Forelimb muscle (tissue), 1 donor: Measurements from ENCODE around the gene ERC2. TPM values are rescaled to one million over a fixed set of nuclear protein-coding genes. Genes with fewer than 3 reads are reported as not detected.

Experiments
- DNase-seq: peaks from one replicate; pipeline ENCODE4 v3.0.0-alpha.2; 2013; ENCODE audit warnings: low read depth
- polyA plus RNA-seq: library from polyadenylated mRNA; unstranded; fragments of 120-200 nt; gene quantifications from one replicate; pipeline ENCODE4 v1.2.1, GENCODE V29; 2013; ENCODE audit not compliant: insufficient read length

Gene ERC2
- polyA plus RNA-seq, 1 donor: 1.2 TPM

DNA sequence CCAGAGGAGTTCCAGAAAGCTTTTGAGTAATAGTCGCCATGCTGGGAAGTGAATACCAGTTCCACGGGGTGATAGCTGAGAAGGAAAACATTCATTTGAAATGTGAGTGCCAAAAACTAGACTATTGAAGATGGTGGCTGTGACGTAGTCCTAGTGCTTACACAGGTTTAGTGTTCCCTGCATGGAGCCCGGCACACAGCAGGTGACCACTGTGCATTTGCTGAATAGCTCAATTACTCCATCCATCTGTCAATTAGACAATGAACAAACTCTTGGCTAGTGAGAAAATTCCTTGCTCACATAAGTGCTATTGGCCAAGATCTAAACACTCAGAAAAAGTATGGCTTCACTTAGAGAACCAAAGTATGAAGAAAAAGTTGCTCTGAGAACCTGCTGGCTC, 533.0 kb downstream of the ERC2 start:
- DNase-seq: no peak

DNA sequence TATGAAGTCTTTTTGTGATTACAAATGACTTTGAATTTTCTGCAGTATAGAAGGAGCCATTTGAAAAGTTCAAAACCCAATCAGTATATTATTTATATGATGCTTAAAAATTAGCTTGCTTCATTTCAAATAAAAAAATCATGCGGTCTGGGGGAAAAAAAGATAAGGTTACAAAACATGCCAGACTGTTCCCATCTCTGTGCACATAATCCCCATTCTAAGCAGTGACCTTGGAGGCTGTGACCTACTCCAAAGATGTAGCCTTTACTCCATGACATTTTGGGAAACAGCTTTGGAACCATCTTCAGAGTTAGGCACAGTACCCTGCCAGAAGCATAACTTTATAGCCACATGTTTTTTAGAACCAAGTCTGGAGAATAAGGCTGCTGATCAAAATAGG, 533.5 kb downstream of the ERC2 start:
- no peak for DNase-seq

DNA sequence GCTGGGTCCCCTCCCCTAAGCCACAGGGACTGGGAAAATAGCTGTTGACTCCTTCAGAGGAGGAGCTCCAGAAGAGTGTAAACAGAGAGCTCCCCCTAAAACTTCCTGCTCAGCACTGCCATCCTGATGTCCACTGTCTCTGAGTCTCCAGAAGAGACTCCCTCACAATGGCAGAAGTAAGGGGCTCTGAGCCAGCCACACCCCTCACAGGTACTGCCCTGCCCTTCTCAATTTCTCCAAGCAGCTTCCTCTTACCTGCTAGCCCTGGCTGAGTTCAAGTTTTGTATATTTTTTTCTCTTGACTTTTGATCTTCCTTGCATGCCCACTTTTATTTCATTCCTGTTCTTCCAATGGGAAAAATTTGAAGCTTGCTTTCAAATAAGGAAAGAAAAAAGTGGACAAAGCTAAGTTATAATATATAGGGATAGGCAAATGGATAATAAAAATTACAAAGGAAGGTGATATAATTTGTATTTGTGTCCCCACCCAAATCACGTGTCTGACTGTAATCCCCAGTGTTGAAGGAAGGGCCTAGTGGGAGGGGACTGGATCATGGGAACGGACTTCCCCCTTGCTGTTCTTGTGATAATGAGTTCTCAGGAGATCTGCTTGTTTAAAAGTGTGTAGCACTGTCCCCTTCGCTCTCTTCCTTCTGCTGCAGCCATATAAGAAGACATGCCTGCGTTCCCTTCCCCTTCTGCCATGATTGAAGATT, 539.0 kb downstream of the ERC2 start:
- DNase-seq: no peak

DNA sequence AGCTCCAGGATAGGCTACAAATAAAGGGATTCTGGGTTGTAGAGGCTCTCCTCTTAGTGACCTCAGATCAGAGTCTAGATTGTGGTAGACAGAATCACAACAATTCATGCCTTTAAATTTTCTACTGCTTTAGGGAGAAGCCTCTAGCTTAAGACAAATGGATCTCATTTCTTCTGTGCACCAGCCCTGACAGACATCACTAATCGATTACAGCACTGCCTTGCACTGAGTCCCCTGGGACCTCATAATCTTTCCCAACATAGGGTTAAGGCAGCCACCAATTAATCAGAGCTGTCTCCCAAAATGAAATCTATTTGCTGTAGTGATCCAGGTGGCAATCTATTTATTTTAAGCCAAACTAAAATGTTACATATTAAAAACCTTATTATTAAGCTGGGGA, 544.6 kb downstream of the ERC2 start:
- DNase-seq: no peak

DNA sequence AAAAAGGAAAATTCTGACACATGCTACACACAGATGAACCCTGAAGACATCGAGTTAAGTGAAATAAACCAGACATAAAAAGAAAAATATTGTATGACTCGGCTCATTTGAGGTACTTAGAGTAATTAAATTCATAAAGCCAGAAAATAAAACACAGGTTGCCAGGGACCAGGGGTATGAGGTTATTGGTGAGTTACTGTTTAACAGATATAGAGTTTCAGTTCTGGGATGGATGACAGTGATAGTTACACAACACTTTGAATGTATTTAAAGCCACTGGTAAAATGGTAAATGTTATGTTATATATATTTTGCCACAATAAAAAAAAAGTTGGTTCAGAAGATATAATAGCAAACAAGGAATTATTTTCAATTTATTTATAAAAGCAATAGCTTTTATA, 545.1 kb downstream of the ERC2 start:
- DNase-seq: no peak

DNA sequence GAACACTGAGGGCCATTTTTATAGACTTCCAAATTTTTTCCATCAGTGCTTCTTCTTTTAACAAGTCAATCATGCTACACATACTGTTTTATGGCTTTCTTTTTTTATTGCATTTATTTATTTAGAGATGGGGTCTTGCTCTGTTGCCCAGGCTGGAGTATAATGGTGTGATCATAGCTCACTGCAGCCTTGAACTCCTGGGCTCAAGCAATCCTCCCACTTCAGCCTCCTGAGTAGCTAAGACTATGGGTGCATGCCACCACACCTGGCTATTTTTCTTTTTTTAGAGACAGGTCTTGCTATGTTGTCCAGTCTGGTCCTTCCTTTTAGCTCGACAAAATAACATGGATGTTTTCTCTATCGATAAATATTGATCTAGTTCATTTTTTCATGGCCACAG, 555.4 kb downstream of the ERC2 start:
- DNase-seq: no peak

DNA sequence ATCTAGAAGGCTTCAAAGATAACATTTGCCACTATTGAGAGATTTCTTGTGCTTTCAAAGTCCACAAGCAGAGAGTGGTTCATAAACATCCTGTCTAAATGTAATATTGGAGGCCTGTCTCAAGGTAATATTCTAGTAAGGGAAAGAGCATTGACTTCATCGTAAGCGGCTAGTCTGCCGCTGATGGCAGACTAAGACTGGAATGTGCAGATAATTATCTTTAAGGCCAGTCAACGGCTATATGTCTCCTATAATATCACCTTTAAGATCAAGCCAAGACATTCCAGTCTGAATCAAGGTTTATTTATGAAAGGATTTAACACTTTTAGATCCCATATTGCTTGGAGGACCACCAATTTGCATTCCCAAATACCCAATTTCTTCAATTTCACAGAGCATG, 557.0 kb downstream of the ERC2 start:
- DNase-seq: no peak

DNA sequence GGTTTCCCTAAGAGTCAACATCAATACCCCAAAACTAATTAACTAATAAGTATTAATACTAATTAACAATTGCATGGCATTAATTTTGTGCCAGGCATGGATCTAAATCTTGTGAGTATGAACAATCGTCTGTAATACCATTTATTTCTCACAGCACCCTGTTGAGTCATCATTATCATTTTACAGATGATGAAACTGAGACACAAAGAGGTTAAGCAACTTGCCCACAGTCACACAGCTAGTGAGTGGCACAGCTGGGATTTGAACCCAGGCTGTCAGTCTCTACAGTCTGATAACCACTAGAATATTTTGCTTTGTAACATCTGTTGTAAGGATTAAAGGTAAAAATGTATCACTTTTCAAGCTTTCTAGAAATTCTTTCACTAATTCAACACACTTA, 557.7 kb downstream of the ERC2 start:
- DNase-seq: no peak

DNA sequence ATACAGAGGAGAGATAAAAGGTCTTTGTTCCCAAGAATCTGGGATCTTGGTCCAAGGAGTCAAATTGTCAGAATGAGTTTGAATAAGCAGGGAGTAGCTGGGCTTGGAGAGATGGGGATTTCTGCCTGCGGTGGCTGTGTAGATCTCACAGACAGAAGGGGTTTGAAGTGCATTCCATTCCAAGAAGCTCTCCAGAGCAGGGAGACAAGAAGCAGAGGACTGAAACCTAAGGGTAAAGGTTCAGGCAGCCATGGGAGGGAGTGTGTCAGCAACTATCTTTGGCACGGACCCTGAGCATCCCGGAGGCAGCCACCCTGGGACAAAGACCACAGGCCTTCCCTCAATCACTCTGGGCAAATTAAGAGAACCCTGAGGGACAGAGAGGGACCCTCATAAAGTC, 558.9 kb downstream of the ERC2 start:
- no peak for DNase-seq

DNA sequence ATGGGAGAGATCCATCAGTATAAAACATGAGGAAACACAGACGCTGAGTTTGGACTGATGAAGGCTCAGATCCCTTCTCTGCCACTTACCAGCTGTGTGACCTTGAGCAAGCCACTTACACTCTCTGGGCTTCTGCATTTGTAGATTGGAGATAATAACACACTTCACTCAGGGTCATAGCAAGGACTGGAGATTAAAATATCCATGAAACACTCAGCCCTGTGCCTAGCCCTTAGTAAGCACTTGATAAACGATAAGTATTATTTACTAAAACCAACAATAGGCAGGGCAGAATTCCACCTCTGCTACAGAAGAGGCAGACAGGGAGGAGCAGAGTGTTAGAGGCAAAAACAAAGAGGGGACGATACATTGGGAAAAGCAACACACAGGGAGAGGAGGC, 560.7 kb downstream of the ERC2 start:
- DNase-seq: no peak

DNA sequence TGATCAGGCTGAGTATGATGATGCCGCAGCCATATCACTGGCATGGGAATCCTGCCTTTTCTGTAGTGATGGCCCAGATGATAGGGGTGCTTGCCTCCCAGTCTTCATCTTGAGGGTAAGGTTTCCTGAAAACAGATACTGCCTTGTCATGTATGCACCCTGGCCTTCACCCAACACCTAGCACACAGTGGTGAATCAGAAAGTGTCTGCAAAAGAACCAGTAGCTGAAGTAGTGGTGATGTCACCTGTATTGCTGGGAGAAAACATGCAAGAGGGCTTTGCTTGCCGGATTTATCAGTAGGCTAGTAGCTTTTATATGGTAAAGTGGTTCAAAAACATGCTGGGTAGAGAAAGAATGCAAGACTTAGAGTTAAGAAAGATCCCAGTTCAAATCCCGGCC, 561.4 kb downstream of the ERC2 start:
- DNase-seq: no peak

DNA sequence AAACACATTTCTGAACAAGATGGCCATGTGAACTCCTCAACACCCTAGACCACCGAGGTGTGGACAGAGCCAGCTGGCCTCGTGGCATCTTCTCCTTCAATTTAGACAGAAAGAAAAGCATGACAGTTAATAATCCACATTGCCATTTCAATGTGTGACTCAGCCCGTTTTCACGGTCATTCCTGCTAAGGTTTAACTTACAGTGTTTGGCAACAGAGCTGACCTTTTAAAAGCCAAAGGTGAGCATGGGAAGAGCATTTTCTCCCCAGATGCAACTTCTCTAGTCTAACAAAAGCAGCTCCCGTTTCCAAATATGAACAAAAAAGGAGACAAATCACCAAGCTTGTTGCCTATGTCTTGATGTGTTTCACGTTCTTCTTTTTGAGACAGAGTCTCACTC, 563.6 kb downstream of the ERC2 start:
- no peak for DNase-seq

DNA sequence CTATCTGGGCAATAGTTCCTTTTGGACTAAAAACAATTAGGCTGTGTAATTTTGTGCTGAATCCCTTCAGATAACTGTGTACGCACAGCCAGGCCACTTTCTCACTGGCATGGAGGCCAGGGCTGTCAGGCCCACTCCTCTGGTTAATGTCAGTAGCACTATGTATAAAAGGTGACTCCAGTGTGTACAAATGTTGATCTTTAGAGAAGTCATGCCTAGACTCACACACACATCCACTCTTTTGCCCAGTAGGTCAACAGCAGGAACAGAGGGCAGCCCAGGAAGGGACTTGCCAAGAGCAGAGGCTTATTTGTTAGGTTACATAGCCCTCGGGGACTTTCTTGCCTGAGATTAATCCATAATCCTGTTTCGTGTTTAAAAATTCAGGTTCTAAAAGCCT, 564.6 kb downstream of the ERC2 start:
- no peak for DNase-seq

DNA sequence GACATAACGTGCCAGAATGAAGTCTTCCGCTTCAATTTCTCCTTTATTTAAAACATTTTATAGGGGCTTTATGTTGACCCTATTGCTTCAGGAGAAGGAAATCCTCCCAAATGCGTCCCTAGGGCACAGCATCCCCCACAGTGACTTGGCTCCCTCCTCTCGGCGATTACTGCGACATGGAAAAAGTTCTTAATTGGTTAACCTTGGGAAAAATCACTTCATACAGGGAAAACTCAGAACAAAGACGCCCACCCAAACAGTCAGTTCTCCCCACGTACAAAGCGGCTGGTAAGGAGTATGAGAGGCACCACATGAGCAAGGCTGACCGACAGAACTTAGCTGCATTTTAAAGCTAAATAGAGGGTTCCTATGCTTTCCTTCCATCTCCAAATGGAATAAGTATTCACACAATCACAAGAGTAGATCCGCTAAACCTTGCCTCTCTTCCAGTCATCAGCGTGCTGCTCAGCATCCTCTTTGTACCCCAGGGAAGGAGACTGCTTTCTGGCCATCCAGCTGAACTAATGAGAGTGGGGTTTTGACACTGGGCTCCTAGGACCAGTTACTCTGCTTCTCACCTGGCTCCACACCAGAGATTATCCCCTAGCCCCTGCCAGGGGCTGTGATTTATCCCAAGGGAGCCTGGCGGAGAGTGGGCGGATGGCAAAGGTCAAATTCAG, 565.9 kb downstream of the ERC2 start:
- no peak for DNase-seq

DNA sequence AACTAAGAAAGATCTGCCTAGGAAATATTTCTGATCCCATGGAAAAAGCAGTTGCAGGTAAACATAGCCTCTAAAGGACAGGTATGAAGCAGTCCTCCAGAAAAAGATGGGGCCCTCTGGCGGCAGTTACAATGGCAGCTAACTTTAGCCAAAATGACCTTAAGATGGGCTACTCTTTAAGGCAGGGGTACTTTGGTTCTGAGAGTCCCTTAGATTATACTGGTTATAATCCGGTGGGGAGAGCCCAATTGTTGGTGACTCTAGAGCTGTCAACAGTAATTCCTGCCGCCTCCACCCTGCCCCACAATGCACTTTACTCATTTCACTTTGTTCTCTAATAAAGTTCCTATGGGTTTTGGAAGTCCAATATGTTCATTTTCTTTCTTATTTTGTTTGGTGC, 568.4 kb downstream of the ERC2 start:
- no peak for DNase-seq

DNA sequence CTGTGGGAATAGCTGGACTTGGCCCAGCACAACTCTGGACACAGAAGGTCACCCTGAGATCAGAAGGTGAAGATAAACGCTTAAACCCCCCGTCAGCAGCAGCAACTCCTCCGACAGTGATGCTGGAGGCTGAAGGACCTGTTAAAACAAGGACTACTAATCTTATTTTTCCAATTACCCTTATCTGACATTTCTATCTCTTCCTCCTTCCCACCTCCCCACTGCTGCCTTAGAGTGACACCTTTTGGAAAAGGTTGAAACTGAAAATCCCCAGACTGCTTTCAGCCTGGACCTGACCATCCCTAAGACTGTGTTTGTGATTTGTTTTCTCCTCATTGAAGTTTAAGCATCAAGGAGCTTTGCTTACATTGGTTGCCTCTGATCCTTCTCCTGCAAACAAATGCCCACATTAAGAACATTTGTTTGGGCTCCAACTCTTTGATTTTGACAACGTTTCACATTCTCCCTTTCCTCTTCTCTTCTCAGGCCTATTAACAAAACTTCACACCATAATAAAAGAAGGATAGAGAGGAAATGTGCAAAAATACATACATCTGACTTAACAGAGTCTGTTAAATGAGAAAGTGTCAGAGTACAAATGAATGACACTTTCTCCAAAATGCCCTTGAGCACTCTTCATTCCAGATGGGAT, 570.6 kb downstream of the ERC2 start:
- no peak for DNase-seq

DNA sequence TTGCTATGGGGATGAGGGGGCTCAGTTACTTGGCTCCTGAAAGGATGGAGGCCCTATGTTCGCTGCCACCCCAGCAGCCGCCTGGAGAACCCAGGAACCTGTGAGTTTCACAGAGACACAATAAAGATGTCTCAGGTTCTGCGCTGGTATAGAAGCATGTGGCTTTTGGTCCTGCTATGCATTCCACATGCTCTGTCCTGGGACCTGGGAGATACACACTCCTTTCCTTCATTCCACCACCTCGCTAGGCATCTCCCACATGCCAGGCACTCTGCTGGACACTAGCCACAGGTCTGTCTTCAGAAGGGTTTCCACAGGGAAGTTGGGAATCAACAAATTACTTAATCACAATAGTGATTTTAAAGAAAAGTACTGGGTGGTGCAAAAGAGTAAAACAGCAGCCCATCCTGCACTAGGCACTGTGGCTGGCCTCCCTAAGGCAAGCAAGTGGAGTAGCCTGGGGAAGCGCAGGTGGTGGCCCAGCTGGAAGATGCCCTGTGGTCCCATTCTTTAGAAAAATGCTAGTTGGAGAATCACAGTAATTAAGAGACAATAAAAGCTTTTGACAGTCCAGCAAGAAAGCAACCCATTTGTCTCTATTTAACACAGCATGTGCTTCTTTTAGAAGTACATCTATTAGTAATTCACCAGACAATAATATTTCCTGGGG, 572.2 kb downstream of the ERC2 start:
- no peak for DNase-seq

DNA sequence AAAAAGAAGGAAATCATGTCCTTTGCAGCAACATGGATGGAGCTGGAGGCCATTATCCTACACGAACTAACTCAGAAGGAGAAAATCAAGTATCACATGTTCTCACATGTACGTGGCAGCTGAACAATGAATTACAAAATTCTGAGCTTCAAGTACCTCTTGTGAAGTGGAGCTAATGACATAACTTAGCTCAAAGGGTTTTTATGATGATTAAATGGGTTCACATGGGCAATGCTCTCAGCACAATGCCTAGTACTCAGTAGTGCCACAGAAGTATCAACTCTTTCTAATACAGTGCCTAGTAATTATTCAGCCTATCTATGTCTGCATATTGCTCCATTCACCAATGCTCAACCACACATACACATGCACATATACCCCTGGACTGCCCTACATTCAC, 573.7 kb downstream of the ERC2 start:
- no peak for DNase-seq

DNA sequence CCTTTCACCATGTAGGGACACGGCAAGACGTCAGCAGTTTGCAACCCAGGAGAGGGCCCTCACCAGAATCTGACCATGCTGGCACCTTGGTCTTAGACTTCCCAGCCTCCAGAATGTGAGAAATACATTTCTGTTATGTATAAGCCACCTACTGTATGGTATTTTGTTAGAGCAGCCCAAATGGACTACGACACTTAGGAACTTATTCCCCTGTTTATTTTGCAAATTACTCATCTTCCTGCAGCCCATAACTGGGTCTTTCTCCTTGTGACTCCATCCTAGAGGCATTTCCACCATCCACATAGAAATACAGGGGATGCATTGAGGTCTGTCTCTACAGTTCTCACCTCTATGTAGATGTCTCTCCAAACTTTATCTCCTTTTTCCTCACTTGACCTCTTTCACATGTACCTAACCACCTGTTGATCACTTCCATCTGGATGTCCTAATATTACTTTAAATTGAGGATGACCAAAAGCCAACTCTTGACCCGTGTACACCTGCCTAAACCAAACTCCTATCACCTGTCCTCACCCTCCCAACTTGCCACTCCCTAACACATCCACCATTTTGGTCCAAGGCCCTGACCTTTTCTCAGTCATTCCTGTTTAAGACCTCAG, 575.1 kb downstream of the ERC2 start:
- no peak for DNase-seq

DNA sequence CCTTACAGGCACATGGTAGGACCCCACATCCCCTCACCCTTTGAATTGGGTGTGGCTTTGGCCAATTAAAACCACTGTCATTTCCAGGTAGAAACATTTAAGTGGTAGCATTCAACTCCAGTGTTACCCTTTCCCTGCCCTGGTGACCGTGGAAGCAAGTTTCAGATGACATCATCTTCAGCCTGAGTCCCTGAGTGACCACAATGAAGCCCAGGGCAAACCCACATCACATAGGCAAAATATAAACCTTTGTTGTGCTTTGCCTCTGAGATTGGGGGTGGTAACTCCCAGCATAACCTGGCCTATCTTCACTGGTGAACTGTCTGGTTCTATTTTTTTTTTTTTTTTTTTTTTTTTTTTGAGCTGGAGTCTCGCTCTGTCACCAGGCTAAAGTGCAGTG, 577.2 kb downstream of the ERC2 start:
- DNase-seq: no peak

DNA sequence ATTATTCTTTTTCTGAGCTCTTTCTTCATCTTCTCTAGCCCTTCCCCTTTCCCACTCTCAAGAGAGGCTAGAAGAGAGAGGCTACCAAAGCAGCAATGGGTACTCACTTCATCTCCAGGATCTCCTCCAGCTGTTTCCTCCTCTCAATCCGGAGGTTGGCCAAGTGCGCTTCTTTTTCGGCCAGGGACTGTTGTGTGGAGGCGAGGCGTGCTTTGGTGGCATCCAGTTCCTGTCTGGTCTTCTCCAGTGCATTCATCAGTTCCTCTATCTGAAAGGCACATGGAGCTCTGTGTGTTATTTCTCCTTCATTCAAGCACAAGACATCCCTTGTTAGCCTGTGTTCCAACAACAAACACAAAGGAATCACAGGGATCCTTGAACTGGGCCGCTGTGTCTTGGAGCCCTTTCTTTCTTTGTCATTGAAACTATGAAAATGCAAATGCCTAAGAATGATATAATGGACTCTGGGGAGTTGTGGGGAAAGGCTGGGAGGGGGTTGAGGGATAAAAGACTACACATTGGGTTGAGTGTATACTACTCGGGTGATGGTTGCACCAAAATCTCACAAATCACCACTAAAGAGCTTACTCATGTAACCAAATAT, 579.9 kb downstream of the ERC2 start:
- DNase-seq: no peak

DNA sequence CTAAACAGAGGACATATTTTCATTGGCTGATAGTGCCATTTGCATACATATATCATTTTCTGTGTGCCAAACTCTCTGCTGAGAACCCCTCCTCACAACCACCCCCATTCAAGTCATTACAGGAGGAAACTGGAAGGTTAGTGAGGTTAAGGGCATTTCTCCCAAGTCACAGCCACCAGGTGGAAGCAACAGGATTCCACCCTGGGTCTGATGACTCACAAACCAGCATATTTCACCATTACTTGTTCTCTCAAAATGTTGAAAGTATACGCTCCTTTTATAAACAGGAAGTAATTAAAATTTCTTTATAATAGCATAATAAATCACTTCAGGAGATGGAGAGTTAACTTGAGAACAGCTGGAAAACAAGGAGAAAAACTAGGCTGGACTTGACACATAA, 582.5 kb downstream of the ERC2 start:
- DNase-seq: no peak
